Measurements from ENCODE around the gene KCNN1. TPM values are rescaled to one million over a fixed set of nuclear protein-coding genes. Genes with fewer than 3 reads are reported as not detected.

KCNN1 gene
- total and polyA plus RNA-seq, 2 experiments from 2014 or later = 2.2 to 29.8 TPM

DNA sequence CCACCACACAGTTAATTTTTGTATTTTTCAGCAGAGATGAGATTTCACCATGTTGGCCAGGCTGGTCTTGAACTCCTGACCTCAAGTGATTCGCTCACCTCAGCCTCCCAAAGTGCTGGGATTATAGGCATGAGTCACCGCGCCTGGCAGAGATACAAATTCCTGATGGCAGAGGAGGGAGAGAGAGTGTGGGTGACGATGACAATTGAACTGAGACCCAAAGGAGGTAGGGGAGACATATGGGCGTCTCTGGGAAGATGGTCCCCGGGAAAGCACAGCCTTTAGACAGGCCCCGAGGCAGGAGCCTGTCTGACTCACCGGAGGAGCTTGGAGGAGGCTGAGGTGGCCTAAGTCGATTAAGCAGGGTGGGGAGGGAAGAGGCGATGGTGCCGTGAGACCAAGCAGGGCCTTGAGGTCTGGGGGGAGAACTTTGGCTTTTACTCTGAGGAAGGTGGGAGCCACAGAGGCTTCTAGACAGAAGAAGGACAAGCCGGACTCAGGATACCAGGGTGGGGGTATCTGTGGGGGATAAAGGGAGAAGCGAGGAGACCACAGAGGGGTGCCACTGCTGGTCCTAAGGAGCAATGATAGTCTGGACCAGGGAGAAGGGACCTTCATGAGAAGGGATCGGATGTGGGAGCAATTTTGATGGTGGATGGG, 79.3 kb downstream of the KCNN1 start:
- no peak for ATAC-seq
- no peak overlapping the region for H3K27ac ChIP-seq (ENCODE audit: low read depth)
- Mint-ChIP-seq H3K4me3 (no peak overlapping the region), H3K4me1 (peaks cover 7% of the 10 kb centered on the region; the same call in 2 of the 3 replicates), H3K27me3 (ENCODE audit: insufficient read depth, low read depth, poor library complexity) (peaks cover 13% of the 10 kb centered on the region), H3K27ac (no peak overlapping the region), H3K36me3 (ENCODE audit: low read depth) (no peaks in the 10 kb centered on the region; the same call in 2 of the 3 replicates), H3K9me3 (no peaks in the 10 kb centered on the region; the same call in 2 of the 3 replicates)
- no peak overlapping the region for H3K4me2 ChIP-seq
- no peak overlapping the region for H2AFZ ChIP-seq
- TF ChIP-seq NANOG (IDR thresholded peaks at IDR 0.05; ENCODE audit: borderline replicate concordance) (no peak), ZNF114 (CRISPR knock-in tag; IDR thresholded peaks at IDR 0.05) (no peak), REST (IDR thresholded peaks at IDR 0.05; ENCODE audit: unreplicated experiment) (no peak), STAT1 (IDR thresholded peaks at IDR 0.05; ENCODE audit: unreplicated experiment) (no peak), ZNF331 (CRISPR knock-in tag; IDR thresholded peaks at IDR 0.05; ENCODE audit: low read depth) (no peak), JUNB (IDR thresholded peaks at IDR 0.05; ENCODE audit: unreplicated experiment) (no peak), ZNF462 (CRISPR knock-in tag; IDR thresholded peaks at IDR 0.05) (no peak), POLR2AphosphoS5 (IDR thresholded peaks at IDR 0.05; ENCODE audit: low read depth) (no peak), EZH2 (IDR thresholded peaks at IDR 0.05; ENCODE audit: low read depth, unreplicated experiment) (no peak), EZH2phosphoT487 (IDR thresholded peaks at IDR 0.05; ENCODE audit: unreplicated experiment) (no peak), CREB1 (CRISPR knock-in tag; IDR thresholded peaks at IDR 0.05; ENCODE audit: low read depth) (no peak)
- TF ChIP-seq, protein P1, sequence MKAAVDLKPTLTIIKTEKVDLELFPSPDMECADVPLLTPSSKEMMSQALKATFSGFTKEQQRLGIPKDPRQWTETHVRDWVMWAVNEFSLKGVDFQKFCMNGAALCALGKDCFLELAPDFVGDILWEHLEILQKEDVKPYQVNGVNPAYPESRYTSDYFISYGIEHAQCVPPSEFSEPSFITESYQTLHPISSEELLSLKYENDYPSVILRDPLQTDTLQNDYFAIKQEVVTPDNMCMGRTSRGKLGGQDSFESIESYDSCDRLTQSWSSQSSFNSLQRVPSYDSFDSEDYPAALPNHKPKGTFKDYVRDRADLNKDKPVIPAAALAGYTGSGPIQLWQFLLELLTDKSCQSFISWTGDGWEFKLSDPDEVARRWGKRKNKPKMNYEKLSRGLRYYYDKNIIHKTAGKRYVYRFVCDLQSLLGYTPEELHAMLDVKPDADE (IDR thresholded peaks at IDR 0.05) = no peak
- TF ChIP-seq, protein P2, sequence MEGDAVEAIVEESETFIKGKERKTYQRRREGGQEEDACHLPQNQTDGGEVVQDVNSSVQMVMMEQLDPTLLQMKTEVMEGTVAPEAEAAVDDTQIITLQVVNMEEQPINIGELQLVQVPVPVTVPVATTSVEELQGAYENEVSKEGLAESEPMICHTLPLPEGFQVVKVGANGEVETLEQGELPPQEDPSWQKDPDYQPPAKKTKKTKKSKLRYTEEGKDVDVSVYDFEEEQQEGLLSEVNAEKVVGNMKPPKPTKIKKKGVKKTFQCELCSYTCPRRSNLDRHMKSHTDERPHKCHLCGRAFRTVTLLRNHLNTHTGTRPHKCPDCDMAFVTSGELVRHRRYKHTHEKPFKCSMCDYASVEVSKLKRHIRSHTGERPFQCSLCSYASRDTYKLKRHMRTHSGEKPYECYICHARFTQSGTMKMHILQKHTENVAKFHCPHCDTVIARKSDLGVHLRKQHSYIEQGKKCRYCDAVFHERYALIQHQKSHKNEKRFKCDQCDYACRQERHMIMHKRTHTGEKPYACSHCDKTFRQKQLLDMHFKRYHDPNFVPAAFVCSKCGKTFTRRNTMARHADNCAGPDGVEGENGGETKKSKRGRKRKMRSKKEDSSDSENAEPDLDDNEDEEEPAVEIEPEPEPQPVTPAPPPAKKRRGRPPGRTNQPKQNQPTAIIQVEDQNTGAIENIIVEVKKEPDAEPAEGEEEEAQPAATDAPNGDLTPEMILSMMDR (conservative IDR thresholded peaks at IDR 0.05; ENCODE audit: low read depth in 2 of 2) = no peak
- H4K20me1 ChIP-seq (replicated peaks; ENCODE audit: insufficient read depth) = no peaks in the 10 kb centered on the region
- H3F3A ChIP-seq (replicated peaks; ENCODE audit: low read depth) = no peaks in the 10 kb centered on the region
- no peaks in the 10 kb centered on the region for H3K79me2 ChIP-seq (replicated peaks; ENCODE audit: insufficient read depth)
- H3K36me3 ChIP-seq (ENCODE audit: insufficient read depth) = no peaks in the 10 kb centered on the region
- H3K4me1 ChIP-seq (ENCODE audit: insufficient read depth) = no peaks in the 10 kb centered on the region
- H3K4me3 ChIP-seq = no peak overlapping the region
- no peaks in the 10 kb centered on the region for H3K9me2 ChIP-seq (ENCODE audit: insufficient read depth)
- no peak for DNase-seq (ENCODE audit: low spot score)
- H3K27me3 ChIP-seq (ENCODE audit: insufficient read depth) = no peaks in the 10 kb centered on the region
